ENCODE data around the gene GPS1.

GRCh38 chr17:82064433-82065192, 12.9 kb downstream of the GPS1 start:
- TF ChIP-seq CTCF (IDR thresholded peaks at IDR 0.05) (no peak), EZH2 (IDR thresholded peaks at IDR 0.05; ENCODE audit: borderline replicate concordance, insufficient read depth, low read depth, low read length, poor library complexity, severe bottlenecking) (no peak)
